Measurements from ENCODE around the gene SYNGAP1.

SYNGAP1 gene

DNA sequence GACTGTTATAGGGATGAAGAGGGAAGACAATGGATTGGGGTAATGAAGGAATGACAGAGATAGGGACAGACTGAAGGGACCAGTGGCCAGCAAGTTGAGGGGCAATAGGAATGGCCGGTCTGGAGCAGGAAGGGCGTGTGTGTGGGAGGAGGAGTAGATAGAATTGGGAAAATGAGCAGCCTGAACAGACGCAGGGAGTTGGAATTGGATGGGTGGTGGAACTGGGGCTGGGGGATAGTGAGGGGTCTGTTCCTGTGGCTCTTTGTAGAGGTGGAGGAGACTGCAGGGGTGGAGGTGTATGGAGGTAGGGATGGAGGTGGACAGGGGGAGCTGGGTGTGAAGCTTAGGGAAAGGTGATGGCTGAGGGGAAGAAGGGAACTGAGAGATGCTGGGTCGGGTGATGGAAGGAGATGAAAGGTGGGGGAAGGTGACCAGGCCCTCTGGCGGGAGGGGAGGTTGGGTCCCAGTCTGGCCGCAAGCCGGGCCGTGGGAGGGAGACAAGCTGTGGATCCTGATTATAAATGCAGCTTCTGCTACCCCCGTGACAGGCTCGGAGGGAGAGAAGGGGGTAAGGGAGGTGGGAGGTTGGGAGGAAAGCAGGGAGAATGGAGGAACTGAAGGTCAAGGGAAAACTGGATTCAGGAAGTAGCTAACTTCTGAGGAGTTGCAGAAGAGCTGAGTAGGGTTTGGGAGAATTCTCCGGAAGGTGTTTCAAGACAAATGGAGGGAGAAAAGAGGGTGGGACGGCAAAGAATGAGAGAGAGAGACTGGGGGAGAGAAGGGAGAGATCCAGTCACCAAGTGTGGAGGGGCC is 5.2 kb downstream of the SYNGAP1 start:
- no peak for DNase-seq

DNA sequence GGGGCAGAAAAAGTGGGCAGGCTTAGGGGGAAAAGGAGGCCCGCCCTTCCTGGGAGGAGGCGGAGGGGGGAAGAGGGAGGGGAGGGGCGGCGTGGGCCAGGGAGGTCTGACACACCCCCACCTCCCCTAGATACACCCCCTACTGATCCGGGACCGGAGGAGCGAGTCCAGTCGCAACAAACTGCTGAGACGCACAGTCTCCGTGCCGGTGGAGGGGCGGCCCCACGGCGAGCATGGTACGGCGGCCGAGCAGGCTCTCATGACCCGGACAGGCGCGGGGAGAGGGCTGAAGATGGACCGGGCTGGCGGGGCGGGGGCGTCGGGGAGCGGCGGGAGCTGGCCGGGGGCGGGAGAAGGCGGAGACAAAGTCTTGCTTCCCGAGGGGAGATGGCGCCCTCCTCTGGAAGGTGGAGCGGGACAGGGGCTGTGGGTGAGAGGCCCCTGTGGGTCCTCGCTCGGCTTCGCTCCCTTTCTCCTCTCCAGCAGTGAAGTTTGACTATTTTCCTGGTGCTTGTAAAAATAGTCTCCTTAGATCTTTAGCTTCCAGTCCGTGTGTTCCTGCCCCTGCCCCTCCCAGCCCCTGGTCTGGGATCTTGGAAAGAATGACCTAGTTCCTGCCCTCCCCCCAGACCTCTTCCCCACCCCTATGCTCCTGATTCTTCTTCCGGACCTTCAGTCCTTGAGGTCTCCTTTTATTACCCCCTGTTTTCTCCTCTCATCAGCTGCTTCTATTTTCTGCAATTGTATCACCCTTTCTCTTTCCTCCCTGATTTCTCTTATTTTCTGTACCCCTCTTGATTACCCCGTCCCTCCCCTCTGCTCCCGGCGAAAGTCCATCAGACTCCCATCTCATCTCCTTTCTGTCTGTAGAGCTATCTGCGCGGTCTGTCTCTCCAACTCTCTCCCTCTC is 6.1 kb downstream of the SYNGAP1 start:
- peak; percentile 66 for DNase-seq

DNA sequence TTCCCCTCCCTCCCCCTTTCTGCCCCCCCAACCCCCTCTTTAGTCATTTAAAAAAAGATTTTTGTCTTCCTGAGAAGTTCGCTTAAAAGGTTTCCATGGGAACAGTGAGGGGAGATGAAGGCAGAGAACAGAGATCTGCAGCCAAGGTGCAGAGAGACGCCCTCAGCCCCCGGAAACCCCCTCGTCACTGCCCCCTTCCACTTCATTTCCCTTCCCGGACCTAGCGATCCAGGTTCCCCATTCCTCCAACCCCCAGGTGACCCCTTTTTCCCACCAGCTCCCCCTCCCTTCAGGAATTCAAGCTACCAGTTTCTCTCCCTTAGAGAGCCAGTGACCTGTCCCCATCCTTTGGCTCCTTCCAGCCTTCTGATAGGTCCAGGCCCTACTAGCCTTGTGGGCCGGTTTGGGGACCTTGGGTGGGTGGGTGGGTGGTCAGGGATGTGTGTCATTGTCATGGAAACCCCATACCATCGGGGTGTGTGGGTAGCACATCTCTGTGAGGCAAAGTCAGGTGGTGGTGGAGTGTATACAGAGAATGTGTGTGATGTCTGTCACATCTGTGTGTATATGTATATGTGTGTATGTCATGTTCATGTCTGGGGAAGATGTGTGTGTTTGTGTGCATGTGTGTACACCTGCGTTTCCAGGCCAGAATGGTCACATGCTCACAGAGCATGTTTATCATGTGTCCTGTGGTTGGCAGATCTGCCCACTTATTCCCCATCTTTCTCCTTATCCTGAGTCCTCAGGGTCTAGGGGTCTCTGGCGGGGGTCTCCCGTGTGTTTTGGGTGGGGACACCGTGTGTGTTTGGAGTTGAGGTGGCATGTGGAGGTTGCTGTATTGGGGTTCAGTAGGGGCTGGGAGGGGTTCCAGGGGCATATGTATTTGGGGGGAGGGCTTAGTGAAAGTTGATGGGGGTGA is 7.0 kb downstream of the SYNGAP1 start:
- DNase-seq = no peak

DNA sequence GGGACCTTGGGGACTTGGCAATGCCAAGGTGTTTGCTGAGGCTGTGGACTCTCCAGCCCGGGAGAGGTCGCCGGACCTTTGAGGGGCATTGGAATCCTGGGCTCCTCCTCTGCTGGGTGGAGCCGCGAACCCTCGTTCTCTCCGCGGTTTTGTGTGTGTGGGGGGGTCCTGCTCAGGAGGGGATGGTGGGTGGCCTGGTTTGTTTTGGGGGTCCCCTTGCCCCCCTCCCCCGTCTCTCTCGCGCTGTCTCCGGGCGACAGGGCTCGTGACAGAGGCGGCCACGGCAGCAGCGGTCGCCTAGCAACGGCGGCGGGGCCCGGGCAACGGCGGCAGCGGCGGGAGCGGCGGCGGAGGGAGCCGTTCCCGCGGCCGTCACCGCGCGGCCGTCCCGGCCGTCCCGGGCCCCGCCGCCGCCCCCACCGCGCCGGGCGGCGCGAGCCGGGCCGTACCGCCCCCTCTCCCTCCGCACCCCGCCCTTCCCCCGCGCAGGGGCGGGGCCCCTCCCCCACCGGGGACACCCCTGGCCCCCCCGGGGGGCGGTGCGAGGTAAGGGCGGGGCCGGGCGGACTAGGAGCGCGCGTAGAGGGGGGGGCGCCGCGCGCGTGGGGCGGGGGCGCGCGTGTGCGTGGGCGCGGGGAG is 7.8 kb downstream of the SYNGAP1 start:
- DNase-seq = no peak

DNA sequence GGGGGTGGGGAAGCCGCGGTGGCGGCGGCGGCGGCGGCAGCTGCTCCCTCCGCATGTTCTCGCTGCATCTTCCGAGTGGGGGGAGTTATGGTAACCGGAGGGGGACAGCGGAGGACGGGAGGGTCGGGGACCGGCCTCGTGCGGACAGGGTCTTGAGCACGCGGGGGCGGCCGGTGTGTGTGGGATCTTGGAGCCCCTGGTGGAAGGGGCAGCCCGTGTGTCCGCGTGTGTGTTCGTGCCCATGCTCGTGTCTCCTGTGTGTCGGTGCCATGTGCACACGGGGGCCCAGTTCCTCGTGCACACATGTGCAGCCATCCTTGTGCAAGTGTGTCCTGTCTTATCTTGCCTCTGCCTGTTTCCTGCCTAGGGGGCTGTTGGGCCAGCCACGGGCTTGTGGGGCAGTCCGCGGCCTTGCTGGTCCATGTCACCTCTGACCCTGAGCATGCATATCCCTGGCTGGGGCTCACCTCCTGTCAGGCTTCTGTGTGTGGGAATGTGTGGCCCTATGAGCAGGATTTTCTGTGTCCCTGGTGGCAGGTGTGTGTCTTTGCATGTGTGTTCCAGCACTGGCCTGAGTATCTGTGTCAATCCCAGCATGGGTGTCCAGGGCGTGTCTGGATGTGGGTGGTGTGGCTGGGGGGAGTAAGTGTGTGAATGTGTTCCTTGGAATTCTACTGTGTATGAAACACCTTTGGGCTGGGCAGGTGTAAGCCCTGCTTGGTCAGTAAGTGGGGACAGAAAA is 8.5 kb downstream of the SYNGAP1 start:
- DNase-seq = no peak

DNA sequence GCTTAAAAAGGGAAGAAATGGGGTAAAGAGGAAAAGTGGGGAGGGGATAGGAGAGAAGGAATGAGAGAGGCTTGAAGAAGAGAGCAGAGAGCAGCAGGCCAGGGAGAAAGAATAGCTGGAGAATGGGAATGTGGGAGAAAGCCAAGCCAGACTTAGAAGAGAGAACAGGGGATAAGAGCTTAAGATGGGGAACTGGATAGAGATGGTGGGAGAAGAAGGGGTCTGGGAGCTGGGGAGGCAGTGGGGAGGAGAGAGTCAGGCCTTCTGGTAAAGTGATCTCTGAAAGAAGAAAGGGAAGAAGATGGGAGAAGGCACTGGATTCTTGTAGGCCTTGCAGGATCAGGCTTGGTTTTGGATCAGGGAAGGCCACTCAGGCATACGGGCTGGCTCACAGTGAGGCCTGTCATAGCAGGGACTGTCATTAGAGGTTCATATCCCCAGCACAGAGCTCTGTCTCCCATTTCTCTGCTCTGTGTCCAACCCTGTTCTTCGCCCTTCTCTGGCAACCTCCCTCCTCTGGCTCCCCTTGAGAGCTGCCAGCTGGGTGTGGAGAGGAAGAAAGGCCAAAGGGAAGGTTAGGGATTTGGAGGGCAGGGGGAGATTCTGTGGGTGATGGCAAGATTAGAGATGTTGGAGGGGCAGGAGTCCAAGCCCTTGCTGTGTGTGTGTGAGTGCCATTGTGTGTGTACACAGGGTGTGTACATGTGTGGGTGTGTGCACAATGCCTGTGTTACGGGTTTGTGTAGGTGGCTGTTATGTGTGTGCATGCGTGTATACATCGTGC is 9.3 kb downstream of the SYNGAP1 start:
- DNase-seq = no peak

DNA sequence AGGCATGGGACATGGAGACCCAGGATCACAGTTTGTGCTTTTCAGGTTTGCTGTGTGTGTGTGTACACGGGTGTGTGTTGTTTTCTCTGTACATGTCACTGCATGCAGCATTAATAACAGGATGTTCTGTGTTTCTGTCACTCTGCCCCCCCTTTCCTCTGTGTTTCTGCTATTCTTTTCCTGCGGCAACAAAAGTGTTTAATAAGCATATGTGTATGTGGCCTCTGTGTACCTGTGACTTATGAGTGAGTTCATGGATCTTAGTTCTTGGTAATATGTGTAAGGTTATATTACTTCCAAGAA is 9.8 kb downstream of the SYNGAP1 start:
- DNase-seq = no peak

DNA sequence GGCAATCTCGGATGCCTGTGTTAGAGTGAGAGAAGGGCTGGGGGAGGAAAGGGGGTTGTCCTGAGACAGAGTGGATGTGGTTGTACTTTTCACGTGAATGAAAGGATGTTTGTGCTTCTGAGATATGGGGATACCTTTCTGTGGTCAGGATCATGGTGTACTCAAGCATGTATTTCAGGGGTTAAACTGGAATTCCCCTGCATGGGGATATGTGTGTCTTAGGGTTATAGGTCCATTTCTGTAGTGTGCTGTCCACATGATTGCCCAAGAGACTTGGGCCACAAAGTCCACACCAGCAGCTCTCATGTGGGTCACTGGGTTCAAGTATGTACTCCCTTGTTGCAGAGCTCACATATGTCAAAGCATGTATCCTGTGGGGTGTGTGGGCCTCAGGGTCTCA is 10.5 kb downstream of the SYNGAP1 start:
- no peak for DNase-seq

DNA sequence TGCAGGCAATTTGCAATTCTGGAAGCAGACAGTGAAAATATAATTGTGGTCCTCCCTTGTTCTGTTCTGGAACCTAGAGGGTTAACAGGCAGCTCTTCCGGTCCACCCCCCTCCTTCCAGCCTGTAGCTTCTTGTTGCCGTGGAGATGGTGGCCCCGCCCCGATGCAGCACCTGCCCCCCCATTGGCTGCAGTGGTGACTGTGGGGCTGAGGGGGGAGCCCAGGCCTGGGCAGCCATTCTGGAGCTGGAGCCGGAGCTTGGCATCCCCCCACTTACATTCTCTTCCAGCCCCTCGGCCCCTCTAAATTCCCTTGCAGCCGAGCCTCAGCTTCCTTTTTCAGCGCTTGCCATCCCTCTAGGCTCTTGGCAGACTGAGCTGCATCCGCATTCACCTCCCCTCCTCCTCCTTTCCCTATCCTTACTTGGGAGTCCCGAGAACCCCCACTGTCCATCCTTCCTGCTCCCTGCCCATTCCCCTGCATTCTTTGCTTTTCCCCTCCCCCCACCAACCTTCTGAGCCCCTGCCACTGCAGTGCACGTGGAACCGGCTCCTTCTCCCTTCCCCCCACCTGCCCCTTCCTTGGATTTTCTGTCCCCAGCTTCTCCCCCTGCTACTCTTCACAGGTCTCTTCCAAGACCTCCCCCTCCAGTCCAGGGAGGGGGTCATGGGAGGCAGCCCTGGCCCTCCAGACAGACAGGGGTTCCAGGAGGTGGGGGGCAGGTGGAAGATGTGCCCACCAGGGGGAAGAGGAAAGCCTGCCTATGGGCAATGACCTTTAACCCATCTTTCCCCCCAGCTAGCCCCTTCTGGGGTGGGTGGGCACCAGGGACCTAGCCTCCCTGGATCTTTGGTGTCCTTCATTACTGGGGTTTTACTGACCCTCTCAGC is 11.4 kb downstream of the SYNGAP1 start:
- no peak for DNase-seq

DNA sequence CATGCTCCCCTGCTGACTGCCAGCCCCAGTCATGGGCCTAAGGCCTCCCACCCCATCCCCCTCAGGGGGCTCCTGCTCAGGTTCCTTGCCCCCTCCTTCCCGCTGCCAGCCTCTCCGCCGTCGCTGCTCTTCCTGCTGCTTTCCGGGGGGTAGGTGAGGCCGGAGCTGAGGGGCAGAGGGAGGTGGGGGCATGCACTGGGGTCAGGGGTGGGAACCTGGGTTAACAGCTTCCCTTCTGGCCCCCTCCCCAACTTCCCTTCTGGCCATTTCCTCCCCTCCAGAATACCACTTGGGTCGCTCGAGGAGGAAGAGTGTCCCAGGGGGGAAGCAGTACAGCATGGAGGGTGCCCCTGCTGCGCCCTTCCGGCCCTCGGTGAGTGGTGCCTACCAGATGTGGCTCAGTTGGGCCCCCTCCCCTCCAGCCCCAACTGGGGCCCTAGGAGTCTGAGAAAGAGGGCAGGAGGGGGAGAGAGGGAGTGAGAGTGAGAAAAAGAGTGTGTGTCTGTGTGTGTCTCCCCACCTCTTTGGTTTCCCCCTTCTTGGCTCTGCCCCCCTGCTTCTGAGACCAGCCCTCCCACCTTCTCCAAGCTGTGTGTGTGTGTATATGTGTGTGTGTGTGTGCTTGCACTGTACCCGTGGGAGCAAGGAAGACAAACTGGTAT is 12.1 kb downstream of the SYNGAP1 start:
- DNase-seq = no peak

DNA sequence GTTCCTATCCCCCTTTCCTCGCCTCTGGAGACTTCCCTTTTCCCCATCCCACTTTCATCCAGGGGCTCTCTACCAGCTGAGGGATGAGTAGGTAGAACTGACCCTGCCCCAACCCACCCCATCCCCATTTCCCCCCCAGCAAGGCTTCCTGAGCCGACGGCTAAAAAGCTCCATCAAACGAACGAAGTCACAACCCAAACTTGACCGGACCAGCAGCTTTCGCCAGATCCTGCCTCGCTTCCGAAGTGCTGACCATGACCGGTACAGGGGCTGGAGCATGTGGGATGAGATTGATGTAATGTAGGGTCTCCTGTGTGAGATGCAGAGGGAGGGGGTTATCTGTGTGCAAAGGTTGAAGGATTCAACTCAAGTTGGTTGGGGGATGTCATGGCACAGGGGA is 12.7 kb downstream of the SYNGAP1 start:
- DNase-seq = no peak

DNA sequence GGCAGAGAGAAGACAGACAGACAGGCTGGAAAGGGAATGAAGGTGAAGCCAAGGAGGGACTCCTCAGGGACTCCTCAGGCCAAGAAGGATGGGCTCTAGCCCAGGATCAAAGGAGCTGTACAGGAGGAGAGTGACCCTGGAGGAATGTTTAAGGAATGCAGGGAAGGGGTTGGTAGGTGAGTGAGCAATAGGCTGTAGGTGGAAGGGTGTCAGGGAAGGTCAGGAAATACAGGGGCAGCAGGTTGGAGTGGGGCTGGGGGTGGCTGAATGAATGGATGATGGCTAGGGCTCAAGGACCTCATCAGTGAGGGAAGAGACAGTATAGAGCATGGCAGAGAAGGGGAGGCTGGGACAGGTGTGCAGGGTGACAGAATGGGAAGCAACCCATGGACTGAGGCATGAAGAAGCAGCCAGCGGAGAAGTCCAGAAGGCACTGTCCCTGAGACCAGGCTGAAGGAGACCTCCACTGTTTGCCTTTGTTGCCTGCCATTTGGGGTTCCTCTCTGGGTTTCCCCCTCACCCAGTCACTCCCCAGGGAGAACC is 13.2 kb downstream of the SYNGAP1 start:
- no peak for DNase-seq

DNA sequence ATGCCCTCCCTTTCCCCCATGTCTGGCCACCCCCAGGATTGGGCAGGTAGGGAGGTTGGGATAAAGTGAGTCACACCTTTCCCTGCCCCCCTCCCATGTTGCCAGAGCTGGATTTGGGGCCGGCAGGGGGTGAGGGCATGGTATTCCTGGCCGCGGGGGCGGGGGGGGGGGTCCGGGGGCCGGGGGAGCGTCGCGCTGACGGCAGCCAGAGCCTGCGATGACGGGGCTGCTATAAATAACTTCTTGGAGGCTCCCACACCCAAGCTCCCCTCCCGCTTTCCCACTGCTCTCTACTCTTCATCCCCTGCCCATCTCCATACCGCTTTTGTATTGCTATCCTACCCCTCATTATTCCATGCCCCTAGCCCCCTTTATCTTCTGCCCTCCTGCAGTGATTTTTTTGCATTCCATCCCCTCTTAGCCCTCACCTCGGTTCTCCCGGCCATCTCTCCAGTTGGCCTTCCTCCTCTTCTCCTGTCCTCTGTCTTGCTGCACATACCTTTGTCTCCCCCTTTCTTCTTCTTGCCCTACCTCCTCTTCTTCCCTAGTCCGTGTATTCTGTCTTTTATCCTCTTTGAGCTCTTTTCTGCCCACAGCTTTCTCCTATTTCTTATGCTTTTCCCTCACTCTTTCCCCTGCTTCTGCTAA is 13.8 kb downstream of the SYNGAP1 start:
- DNase-seq = no peak

DNA sequence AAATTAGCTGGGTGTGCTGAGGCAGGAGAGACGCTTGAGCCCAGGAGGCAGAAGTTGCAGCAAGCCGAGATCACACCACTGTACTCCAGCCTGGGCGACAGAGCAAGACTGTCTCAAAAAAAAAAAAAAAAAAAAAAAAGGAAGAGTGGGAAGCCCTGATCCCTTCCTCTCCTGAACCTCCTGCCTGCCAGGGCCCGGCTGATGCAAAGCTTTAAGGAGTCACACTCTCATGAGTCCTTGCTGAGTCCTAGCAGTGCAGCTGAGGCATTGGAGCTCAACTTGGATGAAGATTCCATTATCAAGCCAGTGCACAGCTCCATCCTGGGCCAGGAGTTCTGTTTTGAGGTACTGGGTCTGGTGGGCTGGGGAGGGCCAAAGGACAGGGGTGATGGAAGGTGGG is 15.1 kb downstream of the SYNGAP1 start:
- DNase-seq = no peak

DNA sequence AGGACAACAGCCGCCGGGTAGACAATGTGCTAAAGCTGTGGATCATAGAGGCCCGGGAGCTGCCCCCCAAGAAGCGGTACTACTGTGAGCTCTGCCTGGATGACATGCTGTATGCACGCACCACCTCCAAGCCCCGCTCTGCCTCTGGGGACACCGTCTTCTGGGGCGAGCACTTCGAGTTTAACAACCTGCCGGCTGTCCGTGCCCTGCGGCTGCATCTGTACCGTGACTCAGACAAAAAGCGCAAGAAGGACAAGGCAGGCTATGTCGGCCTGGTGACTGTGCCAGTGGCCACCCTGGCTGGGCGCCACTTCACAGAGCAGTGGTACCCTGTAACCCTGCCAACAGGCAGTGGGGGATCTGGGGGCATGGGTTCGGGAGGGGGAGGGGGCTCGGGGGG is 17.8 kb downstream of the SYNGAP1 start:
- no peak for DNase-seq

DNA sequence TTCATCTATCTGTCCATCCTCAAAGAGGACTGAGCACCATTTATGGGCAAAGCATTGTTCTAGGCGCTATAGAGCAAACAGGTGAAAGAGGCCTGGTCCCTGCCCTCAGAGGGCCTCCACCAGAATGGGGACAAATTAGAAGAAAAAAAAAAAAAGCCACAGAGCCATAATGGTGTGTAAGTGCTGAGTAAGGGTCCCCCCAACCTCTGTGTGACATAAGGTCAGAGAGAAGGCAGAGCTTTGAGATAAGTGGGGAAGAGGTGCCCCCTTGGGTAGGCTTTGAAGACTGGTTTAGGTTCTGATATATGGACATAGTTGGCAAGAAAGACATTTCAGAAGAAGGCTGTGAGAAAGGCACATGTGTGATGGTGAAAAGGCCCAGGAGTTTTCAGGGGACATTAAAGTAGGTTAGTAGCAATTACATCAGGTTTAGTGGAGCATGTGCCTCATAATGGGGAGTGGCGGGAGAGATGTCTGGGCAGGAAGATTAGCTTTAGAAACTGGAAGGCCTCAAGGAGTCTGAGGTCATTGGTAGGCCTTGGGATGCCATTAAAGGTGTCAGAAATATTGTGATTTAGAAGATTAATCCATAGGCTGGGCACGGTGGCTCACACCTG is 19.2 kb downstream of the SYNGAP1 start:
- no peak for DNase-seq

DNA sequence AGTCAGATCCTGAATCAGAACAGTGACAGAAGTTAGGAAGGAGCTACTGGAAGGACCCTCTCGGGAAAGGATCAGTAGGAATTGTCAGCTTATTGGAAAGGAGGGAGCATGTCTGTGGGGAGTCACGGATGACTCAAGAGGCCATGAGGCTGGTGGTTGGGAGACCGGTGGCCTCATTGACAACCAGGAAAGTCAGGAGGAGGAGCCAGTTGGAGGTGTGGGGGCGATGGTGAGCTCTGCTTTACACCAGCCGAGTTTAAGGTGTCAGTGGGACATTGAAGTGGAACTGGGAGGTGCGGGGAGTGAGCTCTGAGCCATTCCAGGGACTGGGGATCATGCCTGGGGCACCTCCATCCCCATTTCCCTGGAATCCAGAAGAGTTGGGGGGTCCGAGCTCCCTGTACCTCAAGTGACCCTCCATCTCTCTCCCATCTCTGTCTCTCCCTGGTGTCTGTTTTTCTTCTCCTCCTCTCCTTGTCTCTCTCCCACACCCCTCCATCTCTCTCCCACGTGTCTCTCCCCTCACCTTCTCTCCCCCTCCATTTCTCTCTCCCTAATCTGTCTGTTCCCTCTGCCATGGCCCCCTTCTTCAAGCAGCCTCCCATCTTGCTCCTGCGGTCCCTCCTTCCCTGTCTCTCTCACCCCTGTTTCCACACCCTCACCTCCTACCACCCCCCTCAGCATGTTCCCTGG is 20.2 kb downstream of the SYNGAP1 start:
- no peak for DNase-seq
